Epithelial cell of prostate (primary cell): Measurements from ENCODE around the gene FADS1.

Experiments used
- DNase-seq: peaks from one replicate; pipeline ENCODE4 v3.0.0-alpha.2; 2011; ENCODE audit warnings: low read depth, low spot score
- H3K27ac ChIP-seq: fragments of 450-650 bp; 2 replicates; pipeline ENCODE4 v1.5.1; 2017; ENCODE audit warnings: mild to moderate bottlenecking

The FADS1 gene

DNA sequence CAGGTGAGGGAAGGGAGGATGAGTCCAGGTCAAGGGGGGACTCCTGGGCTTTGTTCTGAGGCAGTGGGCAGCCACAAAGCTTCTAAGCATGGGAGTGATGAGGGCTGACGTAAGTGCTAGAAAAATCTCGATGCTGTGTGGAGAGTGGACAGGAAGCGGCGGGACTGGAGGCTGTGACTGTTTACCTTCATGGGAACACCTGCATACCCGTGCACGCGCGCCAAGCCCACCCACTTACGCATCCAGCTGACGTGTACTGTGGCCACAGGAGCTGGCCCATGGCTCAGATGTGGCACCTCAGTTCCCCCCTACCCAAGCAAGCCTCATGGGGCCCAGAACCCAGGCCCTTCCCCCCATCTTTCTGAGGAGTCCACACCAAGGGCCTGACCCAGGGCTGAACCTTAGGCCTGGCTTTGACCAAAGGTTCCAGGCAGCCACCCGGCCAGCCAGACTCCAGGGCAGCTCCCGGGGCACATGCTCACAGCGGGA is 50.4 kb downstream of the FADS1 start:
- no peak for DNase-seq
- no peak overlapping the region for H3K27ac ChIP-seq

GRCh38 chr11:61765550-61766253 is 51.1 kb downstream of the FADS1 start:
- no peak for DNase-seq

DNA sequence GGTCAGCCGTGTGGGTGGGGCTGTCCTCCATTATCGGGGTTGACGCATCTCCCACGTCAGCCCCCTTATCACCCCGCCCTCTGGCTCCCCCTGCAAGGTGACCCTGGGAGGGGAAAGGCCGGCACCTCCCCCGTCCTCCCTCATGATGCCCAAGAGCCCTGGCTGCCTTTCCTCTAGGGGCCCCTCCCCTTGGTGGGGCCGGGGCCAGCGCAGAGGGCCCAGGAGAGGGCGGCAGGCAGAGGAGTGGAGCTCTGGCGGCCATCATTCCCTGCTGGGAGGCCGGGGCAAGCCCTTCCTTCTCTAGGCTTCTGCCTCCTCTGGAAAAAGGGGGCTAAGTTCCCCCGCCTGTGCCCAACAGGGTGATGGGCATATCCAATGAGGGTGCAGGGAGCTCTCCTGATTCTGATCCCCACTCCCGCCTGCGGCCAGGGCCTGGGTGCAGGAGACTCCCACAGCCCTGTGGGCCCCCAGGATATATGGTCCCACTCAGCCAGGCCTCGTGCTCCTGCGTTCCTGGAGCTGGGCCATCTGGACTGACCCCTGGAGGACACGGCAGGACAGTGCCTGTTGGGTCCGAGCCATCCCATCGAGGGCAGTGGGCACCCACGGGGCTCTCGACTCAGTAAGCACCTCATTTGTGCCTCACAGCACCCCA is 52.1 kb downstream of the FADS1 start:
- no peak for DNase-seq
- H3K27ac ChIP-seq: no peak overlapping the region

More at GRCh38 chr11:61765550-61766253, 51.1 kb downstream of the FADS1 start:
- no peak overlapping the region for H3K27ac ChIP-seq

DNA sequence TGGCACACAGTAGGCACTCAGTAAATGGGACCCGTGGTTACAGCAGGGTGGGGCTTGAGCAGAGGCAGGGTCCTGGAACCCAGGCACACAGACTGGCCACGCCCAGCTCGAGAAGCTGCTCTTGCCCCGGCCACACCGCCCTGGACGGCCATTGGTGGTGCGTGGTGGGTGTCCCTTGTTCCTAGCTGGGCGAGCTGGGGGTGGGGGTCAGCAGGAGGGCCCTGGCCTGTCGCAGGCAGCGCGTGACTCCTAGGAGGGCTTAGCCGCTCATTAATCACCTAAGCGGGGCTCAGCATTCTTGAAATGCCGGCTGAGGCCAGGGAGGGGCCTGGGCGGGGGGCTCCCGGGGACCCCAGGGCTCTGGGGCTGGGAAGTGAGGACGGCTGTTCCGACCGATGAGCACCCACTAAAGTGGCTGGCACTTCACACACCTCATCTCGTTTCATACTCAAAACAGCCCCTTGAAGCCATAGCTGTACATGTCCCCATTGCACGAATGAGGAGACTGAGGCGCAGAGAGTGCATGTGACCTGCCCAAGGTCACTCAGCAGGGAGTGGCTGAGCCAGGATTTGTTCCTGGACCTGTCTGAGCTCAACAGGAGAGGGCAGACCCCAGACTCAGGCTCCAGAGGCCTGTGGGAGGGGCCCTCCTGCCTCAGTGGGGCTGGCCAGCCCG is 52.7 kb downstream of the FADS1 start:
- DNase-seq: no peak

DNA sequence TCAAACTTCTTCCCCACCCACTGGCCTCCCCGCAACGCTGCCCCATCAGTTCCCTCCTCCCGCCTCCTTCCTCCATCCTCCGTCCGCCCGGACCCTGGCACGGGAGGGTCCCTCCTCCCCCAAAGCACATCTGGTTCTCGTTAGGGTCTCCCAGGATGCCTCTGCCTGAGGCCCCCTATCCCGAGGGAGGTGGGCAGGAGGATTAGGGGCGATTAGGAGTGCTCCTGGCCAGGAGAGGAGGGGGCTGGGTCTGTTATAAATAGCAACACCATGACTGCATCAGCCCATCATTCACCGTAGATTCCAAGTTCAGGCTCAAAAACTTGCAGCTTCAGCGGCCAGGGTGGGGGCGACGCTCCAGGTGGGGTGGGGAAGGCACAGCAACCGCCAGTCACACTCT is 54.0 kb downstream of the FADS1 start:
- H3K27ac ChIP-seq: no peak overlapping the region
- DNase-seq: no peak

More for the DNA sequence above, 52.7 kb downstream of the FADS1 start:
- H3K27ac ChIP-seq: no peak overlapping the region

GRCh38 chr11:61762223-61762615 is 54.6 kb downstream of the FADS1 start:
- H3K27ac ChIP-seq: no peak overlapping the region
- no peak for DNase-seq

DNA sequence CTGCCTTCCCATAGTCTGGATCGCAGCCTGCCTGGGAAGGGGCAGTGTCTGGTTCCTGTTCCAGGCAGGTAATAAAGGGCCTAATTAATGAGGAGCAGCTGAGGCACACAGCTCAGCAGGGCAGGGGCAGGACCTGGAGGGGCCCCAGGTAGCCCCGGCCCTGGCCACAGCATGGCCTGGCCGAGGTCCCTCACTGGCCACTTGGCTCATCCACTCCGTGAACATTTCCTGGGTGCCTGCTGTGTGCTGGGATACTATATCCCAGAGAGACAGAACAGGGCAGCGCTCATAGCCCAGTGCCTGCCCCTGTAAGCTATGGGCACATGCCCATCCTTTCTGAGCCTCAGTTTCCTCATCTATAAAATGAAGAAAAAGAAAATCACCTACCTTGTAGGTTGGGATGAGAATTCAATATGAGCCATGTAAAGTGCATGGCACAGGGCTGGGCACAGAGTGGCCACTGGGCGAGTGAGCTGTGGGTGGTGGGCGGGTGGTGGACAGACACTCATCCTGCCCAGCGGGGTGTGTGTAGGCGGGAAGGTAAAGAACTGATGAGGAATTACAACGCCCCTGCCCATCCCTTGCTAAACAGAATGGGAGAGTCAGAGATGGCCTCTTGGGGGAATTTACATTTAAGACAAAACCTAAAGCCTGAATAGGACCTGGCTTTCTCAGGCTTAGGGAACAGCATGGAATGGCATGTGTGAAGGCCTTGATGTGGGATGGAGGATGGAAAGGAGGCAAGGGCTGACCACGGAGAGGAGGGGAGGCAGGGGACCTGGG is 55.2 kb downstream of the FADS1 start:
- no peak for DNase-seq
- no peak overlapping the region for H3K27ac ChIP-seq

- DNase-seq: no peak
- H3K27ac ChIP-seq: no peak overlapping the region
Measured at GRCh38 chr11:61760946-61761345, 55.9 kb downstream of the FADS1 start.

DNA sequence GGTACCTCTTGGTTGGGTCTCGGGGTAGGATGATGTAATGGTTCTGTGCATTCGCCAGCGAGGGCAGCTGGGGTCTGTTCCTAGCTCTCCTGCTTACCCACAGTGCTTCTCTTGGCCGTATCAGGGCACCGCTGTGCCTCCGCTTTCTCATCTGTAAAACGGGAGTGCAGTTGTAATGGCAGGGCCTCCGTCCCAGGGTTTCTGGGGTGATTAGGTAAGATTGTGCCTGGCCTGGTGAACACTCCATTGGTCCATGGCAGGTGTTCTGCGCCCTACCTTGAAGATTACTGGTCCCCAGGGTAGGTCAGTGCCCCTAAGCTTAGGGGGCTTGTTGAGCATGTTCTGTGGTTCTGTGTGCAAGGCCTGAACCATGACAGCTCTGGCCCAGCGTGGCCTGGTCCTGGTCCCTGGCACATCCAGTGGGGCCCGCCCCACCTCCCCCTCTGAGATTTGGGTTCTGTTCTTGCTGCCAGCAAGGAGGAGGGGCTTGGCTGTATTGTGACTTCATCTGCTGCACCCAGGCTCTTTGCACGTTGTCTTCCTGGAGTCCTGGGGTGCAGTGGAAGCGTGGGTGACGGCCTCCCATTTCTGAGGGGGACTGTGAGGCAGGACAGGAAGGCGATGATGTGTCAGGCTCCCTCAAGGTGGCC is 59.5 kb downstream of the FADS1 start:
- H3K27ac ChIP-seq: no peak overlapping the region
- no peak for DNase-seq

- no peak overlapping the region for H3K27ac ChIP-seq
- DNase-seq: no peak
Measured at GRCh38 chr11:61756452-61757212, 60.2 kb downstream of the FADS1 start.

GRCh38 chr11:61756147-61756451 is 60.7 kb downstream of the FADS1 start:
- DNase-seq: no peak
- H3K27ac ChIP-seq: no peak overlapping the region

DNA sequence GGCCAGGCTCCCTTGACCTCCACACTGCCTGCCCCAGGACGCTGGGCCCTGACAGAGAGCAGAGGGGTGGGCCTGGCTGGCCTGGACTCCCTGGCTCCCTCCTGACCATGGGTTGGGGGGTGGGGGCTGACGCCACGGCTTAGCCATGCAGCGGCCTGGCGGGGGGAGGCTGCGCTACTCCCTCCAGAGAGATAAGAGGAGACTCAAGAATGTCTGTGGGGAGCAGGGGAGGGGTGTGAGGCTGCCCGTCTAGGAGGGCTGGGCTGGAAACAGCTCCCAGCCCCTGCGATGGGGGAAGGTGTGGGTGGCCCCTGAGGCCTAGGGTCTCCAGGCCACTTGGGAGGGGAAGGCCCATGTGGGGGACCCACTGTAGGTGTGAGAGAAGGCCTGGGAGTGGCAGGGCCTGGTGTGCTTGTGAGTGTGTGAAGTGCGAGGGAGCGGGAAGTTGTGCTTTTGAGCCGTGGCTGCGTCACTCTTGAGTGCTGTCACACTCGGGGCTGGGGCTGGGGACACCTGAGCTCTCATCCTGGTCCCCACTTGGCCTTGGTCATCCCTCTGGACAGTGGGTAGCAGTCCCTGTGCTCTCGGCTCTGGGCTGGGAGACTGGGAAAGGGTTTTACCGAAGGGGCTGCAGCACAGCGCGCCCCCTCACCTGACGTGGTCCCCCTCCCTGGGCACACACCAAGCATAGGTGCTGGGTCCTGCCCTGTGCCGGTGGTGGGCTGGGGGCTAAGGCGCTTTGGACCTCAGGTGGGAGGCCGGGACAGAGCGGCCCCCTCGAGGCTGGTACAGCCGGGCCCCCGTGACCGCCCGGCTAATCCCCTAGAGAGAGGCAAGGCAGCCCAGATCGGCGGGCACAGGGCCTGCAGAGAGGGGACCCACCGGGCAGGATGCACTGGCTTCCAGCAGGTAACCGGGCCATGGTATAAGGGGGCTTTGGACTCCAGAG is 62.0 kb downstream of the FADS1 start:
- DNase-seq: no peak
- H3K27ac ChIP-seq: no peak overlapping the region

DNA sequence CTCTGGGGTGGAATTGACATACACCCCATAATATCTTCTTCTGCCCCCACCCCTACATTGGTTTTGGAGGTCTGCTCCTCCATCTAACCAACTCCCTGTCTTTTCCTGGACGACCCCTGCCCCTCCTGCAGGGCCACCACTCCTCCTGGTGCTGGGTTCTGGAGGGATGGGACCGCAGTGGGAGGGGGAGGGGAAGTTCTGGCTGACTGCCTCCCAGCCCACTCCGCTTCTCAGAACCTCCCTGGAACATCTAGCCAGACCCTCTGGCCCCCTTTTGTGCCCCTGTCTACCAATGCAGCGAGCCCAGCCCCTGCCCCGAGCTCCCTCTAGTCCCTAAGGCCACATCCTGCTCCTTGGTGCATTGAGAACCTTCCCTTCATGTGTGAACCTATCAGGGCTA is 63.1 kb downstream of the FADS1 start:
- DNase-seq: no peak
- no peak overlapping the region for H3K27ac ChIP-seq

DNA sequence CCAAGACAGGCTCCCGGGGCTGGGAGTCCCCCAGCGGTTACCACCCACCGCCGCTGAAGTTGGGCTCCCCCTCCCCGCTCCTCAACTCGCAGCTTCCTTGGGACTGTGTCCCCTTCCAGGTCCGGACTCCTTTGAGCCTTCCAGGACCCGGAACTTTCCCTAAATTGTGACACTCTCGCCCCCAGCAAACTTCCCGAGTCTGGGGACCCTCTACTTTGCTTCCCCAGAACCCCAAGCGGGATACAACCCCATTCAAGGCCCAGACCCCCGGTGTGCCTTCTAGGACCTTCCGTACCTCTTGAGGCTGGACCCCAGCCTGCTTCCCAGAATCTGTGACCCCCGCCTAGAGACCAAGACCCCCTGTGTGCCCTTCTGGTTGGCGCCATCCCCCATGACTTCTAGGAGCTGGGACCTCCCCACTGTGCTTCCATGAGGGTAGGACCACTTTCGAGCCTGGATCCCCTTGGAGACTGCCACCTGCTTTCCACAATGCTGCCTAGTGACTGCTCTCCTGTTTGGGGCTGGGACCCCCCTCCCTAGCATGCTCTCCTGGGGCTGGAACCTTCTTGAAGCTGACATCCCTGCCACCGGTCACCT is 63.8 kb downstream of the FADS1 start:
- no peak for DNase-seq
- H3K27ac ChIP-seq: no peak overlapping the region

- no peak within 1 kb of the TSS for H3K27ac ChIP-seq
Measured at GRCh38 chr11:61752117-61752924, 64.5 kb downstream of the FADS1 start, which contains the start of gene MYRF. MYRF (plus strand) TSS chr11:61752636; CDS start chr11:61752745, 109 bp downstream.

GRCh38 chr11:61751384-61751783 is 65.4 kb downstream of the FADS1 start:
- DNase-seq: no peak
- H3K27ac ChIP-seq: no peak overlapping the region

More at GRCh38 chr11:61752117-61752924, 64.5 kb downstream of the FADS1 start, which contains the start of gene MYRF:
- no peak for DNase-seq
